ENCODE data around the gene MAN2A1.

The MAN2A1 gene

DNA sequence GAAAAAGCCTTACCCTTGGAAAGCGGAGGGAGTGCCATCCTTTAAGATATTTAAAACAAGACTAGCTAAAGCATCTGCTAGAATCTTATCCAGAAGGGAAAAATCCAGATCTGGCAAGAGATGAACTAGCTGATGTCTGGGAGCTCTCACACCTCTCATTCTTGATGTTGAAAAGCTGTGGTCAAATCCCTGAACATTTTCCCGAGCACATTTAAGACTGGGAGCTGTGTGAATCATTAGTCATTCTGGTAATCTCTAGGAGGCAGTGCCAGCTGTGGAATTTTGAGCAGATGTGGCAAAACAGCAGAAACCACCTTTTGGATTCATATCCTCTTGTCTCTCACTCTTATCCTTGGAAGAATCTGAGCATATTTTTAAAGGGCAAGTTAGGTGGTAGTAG, 218.0 kb downstream of the MAN2A1 start:
- DNase-seq (ENCODE audit: low read depth in 2 of 2), result no peak

DNA sequence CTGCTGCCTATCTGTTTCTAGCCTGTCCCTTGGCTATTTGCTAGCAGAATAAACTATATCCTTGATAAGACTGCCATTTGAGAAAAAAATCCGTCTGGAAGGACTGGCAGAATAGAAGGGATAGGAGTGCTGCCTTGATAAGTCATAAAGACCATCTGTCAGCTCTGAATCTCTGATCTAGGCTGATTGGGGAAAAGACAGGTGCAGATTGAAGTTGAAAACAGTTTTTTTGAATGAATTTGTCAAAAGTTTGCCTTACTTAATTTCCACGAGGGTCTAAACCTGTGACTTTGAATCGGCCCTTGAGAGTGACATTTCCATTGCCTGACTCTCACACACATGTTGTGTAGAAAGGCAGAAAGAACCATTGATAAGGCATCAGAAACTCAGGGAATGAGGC, 218.6 kb downstream of the MAN2A1 start:
- no peak for DNase-seq (ENCODE audit: low read depth in 2 of 2)

DNA sequence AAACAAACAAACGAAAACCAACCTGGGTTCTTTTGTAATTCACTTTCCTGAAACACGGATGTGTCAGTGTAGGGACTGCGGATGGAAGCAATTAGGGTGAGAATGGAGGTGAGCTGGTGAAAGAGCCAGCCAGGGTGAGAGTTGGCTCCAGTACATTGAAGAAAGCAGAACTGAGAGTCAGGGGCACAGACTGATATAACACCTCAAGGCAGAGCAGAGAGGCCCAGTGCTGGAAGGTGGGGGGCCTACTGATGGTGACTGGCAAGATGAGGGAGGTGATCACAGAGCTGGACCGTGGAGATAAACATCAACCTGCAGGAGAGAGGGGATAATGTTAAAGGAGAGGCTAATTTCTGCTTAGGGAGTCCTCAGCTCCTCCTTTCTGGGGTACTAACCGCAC, 221.1 kb downstream of the MAN2A1 start:
- DNase-seq (ENCODE audit: low read depth in 2 of 2), result no peak

DNA sequence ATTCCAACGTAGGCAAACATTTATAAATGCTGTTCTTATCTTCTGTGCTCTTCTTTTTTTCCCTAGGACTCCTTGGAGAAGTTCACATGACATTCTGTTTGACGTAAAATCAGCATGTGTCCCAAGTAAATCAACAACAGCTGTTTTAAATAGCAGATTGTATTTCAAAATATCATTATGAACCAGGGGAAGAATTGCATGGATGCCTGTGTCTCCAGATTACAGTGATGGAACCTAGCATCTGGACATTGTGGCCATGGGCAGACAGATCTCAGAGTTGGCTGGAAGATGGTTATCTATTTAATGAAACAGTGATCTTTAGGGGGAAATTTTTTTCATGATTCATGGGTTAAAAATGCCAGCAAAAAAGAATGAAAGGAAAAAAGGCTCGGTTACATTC, 222.0 kb downstream of the MAN2A1 start:
- DNase-seq (ENCODE audit: low read depth in 2 of 2), result no peak

DNA sequence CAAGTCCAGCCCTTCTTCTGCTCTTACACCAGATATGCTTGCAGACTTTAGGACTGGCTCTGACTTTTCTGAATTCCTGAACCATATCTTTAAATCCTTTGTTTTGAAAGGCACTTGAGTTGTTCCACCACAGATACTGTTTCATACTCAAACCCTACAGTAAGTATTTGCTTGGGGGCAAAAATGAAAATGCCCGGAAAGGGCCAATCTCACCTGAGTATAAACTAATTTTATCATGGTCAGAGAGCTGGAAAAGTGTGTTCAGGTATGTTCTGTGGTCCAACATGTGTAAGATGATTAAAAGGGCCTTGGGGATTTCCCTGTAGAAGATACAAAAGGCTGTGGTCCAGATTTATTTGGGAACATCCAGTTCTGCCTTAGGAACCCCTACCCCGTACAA, 225.2 kb downstream of the MAN2A1 start:
- DNase-seq (ENCODE audit: low read depth in 2 of 2), result no peak

DNA sequence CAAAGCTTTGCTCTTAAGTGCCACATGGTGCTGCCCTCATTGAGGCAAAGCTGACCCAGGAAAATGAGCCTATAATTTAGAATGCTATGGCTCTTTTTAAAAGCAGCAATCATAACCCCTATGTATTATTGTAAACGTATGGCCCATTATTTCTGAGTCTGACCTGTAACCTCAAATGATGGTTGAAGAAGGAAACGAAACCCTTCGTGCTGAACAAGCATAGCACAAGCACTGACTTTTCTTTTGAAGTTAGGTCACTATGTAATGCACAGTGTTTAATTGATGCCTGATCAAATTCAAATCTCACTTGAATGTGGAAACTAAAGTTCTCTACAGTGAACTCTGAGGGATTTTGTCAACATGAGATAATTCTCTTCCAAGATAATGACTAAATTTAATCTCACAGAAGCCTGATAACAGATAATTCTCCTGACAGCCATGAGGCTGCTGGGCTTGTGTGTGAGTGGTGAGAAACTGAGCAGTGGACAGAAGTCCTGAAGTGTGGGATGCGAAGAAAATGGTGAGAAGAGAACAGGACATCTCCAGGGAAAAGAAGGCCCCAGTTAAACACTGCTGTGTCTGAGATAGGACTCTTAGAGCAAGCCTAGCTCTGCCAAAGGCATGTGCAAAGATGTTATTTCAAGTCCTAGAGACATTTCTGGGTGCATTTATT, 226.9 kb downstream of the MAN2A1 start:
- no peak for DNase-seq (ENCODE audit: low read depth in 2 of 2)

Data from stimulated activated CD4-positive, alpha-beta T cell treated with anti-CD3 and anti-CD28 coated beads, Interleukin-12 subunit alpha, Interleukin-12 subunit beta, amount 100 ng/mL, for 24 hours (primary cell).